HG02588 (cell line): ENCODE data around the gene PES1.
"Not testable (repeated sequence)": the region's sequence is repeated elsewhere in the genome, so short reads cannot be mapped to it uniquely, and the experiment has no call there.

Experiments
- ATAC-seq: cut with Tn5 transposase; IDR thresholded peaks from one replicate; pipeline ENCODE4 v1.9.1; 2021; ENCODE audit warnings: mild to moderate bottlenecking, moderate library complexity; ENCODE audit not compliant: unreplicated experiment

Gene PES1

DNA sequence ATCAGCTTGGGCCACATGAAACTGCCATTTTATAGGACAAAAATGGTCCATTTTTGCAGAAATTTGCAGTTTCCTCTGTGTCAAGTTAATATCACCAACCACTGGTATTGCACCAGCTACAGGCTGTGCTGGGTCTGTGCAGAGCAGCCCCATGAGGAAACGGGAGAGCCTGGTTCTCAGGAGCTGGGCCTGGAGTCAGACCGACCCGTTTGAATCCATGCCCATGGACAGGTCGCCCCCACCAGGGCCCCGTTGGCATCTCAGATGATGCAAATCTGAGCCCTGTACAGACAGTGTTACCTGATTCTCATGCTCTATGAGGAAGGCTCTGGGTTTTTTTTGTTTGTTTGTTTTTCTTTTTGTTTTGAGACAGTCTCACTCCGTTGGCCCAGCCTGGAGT, 35.3 kb downstream of the PES1 start:
- ATAC-seq: no peak

DNA sequence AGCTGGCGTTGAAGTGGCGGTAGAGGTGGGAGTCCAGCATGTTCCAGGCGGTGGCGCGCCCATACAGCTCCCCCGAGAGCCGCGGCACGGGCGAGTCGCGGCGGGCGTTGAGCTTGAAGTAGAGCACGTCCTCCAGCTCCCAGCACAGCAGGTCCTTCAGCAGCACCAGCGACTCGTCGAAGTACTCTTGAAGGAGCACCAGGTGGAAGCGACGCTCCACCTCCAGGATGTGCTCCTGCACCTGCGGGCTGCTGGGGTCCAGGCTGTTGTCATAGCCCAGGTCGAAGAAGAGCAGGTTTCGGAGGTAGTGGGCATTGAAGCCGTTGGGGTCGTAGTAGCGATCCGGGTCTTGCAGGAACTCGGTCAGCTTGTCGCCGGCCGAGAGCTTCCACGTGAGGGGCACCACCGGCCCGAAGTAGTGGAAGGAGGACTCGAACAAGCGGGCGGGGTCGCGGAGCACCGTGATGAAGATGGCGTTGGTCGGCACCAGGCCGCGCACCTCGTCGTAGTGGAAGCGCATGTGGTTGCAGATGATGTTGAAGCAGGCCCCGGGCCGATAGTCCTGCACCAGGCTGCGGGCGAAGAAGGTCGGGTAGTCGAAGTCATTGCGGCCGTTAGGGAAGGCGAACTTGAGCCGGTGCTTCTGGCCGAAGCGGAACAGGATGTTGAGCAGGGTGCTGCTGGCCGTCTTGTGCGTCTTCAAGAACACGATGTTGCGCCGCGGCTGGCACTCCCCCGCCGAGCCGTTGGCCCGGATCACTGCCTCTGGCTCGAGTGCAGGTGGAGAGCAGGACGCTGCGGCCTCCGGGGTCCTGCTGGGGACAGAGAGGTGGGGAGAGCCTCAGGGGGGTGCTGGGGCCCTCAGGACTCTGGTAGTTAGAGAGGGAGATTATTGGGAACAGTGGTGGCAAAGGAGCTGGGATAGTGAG, 36.2 kb downstream of the PES1 start:
- no peak for ATAC-seq

DNA sequence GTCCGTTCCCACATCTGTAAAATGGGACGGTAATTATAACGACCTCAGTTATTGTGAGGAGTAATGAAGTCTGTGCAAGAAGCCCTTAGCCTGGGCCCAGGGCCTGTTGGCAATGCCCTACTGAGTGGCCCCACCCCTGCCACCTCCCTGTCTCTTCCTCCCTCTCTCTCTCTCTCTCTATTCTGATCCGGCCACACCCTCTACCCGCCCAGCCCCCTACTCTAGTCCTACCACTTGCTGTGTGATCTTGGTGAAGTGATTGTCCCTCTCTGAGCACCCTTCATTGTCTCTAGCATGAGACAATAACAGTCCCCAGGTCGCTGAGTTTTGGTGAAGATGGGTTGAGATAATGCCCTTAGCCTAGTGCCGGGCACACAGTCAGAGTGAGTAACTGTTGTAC, 37.7 kb downstream of the PES1 start:
- no peak for ATAC-seq

DNA sequence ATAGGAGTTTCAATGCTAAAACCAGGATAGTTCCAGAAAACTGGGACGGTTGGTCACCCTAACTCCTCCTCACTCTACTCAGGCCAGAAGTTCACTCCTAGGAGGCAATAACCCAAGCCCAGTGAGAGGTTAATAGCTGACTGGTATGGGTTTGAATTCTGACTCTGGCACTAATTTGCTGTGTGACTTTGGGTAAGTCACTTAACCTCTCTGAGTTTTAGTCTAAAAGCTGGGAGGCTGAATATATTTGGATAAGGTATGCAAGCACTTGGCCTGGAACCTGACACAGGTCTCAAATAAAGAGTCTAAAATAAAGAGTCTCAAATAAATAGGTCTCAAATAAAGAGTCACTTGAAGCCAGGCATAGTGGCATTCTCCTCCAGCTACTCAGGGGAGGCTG, 39.0 kb downstream of the PES1 start:
- no peak for ATAC-seq

- not testable (repeated sequence) for ATAC-seq
Observed at GRCh38 chr22:30551813-30552212, 39.9 kb downstream of the PES1 start.

GRCh38 chr22:30547188-30547587, 44.5 kb downstream of the PES1 start:
- ATAC-seq: no peak

DNA sequence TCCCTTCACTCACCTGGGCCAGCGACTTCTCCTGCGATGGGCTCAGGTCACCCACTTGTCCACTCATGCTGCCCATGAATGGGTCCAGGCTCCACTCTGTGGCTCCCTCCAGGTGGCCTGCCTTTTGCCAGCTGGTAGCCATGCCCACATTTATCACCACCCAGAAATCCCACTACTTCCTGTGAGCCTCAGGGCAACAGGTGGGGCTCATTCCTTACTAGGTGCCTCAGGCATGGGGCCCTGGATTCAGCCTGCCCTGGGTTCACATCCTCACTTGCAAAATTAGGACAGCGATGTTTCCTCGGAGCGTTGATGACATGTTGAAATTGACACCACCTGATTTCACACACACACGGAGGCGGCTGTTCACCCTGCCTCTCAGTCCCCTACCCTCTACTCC, 45.1 kb downstream of the PES1 start, which contains the start of gene SEC14L6:
TSS of gene SEC14L6 (minus strand) at position 126 of the 400 bp plus-strand sequence. CDS start at position 67, 59 bp downstream.
- ATAC-seq: no peak

DNA sequence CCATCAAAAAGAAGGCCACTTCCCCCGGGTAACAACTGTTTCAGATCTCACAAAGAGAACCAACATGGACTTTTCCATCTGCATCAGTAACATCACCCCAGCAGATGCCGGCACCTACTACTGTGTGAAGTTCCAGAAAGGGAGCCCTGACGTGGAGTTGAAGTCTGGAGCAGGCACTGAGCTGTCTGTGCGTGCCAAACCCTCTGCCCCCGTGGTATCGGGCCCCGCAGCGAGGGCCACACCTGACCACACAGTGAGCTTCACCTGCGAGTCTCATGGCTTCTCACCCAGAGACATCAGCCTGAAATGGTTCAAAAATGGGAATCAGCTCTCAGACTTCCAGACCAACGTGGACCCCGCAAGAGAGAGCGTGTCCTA, 48.9 kb downstream of the PES1 start:
- ATAC-seq: no peak

- ATAC-seq: no peak
Observed at GRCh38 chr22:30541961-30542810, 49.5 kb downstream of the PES1 start.

DNA sequence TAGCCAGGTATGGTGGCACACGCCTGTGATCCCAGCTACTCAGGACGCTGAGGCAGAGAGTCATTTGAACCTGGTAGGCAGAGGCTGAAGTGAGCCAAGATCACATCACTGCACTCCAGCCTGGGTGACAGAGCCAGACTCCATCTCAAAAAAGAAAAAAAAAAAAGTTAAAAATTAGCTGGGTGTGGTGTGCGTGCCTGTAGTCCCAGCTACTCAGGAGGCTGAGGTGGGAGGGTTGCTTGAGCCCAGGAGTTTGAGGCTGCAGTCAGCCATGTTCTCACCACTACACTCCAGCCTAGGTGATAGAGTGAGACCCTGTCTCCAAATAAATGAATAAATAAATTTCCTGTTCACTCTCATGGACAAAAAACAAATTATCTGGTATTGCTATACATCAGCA, 50.2 kb downstream of the PES1 start:
- ATAC-seq: not testable (repeated sequence)

DNA sequence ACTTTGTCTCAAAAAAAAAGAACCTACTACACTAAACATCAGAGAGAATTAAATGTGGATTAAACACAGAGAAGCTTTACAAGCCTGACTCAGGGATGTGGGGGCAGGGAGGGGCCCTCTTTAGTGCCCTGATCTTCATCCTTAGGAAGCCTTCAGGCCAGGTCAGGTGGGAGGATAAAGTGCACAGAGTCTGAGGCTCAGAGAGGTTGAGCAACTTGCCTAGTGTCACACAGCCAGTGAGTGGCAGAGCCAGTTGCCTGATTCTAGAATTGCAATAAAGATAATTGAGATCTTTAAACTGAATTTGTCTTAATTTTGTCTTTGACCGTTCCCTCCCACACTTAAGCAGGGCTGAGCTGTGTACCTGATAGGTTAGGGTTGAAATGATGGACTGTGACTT, 52.3 kb downstream of the PES1 start:
- no peak for ATAC-seq

- no peak for ATAC-seq
Observed at GRCh38 chr22:30538280-30538679, 53.4 kb downstream of the PES1 start.

DNA sequence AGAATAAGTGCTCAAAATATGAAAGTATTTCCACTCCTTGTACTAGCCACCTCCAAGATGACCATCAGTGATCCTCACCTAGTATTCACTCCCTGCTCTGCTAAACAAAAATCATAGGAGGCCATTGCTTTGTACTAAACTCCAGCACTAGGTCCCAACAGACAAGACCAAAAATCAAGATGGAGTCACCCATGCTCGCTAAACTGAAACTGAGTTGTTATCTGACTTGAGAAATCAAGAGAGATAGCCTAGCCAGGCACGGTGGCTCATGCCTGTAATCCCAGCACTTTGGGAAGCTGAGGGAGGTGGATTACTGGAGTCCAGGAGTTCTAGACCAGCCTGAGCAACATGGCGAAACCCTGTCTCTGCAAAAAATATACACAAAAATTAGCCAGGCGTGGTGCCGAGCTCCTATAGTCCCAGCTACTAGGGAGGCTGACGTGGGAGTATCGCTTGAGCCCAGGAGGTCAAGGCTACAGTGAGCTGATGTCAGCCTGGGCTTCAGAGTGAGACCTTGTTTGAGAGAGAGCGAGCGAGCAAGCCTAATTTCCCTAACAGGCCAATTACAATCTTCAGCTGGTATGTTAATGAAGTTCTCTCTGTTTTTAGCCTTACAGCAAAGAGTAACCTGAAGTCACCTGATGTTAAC, 54.5 kb downstream of the PES1 start:
- ATAC-seq: no peak

DNA sequence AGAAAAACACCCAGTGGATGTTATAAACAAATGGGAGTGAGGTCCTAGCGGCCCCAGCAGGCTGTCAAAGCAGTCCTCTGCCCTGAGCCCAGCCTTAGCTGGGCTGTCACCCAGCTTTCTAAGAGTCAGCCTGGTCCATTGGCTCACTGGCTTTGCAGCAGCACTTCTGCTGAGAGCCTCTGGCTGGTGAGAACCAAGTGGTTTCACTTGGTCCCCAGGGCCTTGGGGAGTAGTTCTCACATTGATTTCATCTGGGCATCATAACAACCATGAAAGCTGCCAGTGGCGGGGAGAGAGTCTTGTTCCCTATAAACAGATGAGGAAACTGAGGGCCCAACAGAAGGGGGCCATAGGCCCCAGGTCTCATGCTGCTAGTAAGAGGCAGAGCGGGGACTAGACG, 56.5 kb downstream of the PES1 start:
- no peak for ATAC-seq

DNA sequence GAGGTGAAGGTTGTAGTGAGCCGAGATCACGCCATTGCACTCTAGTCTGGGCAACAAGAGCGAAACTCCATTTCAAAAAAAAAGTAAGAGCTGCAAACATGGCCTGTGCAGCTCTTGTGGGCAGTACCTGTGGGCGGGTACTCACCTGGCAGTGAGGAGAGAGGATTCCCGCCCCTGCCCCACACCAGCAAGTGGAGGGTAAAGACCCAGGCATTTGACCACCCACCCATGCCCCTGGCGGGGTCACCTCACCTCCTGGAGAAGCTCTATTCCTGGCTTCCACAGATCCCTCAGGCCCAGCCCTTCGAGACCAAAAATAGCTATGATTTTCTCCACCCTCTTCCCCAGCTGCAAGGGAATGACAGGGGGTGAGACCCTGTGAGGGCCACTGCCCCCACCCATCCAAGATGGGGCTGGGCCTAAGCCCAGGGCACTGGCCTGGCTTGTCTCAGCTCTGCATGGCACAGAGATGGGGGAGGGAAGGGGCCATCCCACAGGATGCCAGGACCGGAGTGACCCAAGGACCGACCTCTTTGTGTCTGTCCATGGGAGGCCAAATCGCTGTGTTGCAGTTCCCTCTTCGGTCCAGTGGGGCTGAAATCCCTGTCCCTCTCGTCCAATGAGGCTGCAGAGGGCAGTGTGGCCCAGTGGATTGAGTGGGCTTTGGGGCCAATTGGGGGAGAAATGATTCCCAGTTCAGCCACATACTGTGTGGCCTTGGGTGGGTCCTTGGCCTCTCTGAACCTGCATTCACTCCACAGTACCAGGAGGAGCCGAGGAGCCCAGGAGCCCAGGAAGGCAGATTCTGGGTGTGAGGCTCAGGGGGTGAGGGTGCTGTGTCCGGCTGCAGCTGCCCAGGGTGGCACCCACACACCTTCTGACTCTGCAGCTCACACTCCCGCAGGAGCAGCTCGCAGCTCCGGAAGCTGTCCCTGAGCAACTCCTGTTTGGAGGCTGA, 59.8 kb downstream of the PES1 start:
- no peak for ATAC-seq

- no peak for ATAC-seq
Observed at GRCh38 chr22:30526656-30527055, 65.1 kb downstream of the PES1 start.
